PFSK-1 (cell line): ENCODE measurements around the gene USP36.

Experiments
- FOXP2 ChIP-seq: optimal IDR thresholded peaks from 2 replicates; pipeline ENCODE3; 2011; ENCODE audit warnings: borderline replicate concordance, control low read depth, inconsistent platforms; ENCODE audit not compliant: insufficient read depth; ENCODE audit errors: extremely low read length, extremely low read depth
- POLR2AphosphoS5 ChIP-seq: IDR thresholded peaks from 2 replicates; pipeline ENCODE4 v1.6.1; 2012; ENCODE audit warnings: low read depth, mild to moderate bottlenecking, control low read depth, low read length, moderate library complexity
- SIN3A ChIP-seq: IDR thresholded peaks from 2 replicates; pipeline ENCODE4 v1.6.1; 2012; ENCODE audit warnings: mild to moderate bottlenecking, low read length, moderate library complexity, borderline replicate concordance; ENCODE audit not compliant: insufficient read depth
- TAF1 ChIP-seq: IDR thresholded peaks from 2 replicates; pipeline ENCODE4 v1.6.1; 2012; ENCODE audit warnings: low read length, control low read depth, borderline replicate concordance; ENCODE audit not compliant: insufficient read depth
- TF ChIP-seq, protein P1 (sequence below), 2 experiments: IDR thresholded peaks; 2 replicates each; pipeline versions ENCODE4 v1.6.1 to v1.8.0; 2011 to 2012; ENCODE audit warnings: low read depth in 2 of 2, low read length in 2 of 2, control low read depth in 1 of 2, inconsistent platforms in 1 of 2, mild to moderate bottlenecking in 1 of 2, moderate library complexity in 1 of 2; ENCODE audit not compliant: insufficient read depth in 1 of 2

DNA sequence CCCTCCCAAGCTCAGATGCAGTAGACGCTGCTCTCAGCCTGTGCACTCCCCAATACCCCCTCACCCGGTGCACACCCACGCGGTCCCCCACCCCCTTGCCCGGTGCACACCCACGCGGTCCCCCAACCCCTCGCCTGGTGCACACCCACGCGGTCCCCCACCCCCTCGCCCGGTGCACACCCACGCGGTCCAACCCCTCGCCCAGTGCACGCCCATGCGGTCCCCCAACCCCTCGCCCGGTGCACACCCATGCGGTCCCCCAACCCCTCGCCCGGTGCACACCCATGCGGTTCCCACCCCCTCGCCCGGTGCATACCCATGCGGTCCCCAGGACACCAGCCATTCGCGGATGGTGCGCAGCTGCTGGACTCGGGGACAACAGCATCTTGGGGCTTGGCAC lies 38.6 kb downstream of the USP36 start:
- TF ChIP-seq SIN3A = no peak
- TF ChIP-seq, protein P1, sequence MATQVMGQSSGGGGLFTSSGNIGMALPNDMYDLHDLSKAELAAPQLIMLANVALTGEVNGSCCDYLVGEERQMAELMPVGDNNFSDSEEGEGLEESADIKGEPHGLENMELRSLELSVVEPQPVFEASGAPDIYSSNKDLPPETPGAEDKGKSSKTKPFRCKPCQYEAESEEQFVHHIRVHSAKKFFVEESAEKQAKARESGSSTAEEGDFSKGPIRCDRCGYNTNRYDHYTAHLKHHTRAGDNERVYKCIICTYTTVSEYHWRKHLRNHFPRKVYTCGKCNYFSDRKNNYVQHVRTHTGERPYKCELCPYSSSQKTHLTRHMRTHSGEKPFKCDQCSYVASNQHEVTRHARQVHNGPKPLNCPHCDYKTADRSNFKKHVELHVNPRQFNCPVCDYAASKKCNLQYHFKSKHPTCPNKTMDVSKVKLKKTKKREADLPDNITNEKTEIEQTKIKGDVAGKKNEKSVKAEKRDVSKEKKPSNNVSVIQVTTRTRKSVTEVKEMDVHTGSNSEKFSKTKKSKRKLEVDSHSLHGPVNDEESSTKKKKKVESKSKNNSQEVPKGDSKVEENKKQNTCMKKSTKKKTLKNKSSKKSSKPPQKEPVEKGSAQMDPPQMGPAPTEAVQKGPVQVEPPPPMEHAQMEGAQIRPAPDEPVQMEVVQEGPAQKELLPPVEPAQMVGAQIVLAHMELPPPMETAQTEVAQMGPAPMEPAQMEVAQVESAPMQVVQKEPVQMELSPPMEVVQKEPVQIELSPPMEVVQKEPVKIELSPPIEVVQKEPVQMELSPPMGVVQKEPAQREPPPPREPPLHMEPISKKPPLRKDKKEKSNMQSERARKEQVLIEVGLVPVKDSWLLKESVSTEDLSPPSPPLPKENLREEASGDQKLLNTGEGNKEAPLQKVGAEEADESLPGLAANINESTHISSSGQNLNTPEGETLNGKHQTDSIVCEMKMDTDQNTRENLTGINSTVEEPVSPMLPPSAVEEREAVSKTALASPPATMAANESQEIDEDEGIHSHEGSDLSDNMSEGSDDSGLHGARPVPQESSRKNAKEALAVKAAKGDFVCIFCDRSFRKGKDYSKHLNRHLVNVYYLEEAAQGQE (IDR thresholded peaks at IDR 0.05; ENCODE audit: insufficient read depth in 1 of 2, low read depth in 2 of 2, low read length in 2 of 2) = no peak
- TF ChIP-seq POLR2AphosphoS5 = no peak
- TF ChIP-seq FOXP2 = no peak
- TF ChIP-seq TAF1 = no peak
